HepG2 (cell line): ENCODE data around the gene RUNX2. TPM values are rescaled to one million over a fixed set of nuclear protein-coding genes. Genes with fewer than 3 reads are reported as not detected.

ENCODE experiments used
- ATAC-seq: fragments of 200-7000 bp; cut with Tn5 transposase; 3 replicates; pipeline ENCODE4 v1.9.1; 2020; ENCODE audit warnings: mild to moderate bottlenecking, moderate library complexity
- BruUV-seq: library from RNA; stranded (reverse); fragments of 400-500 nt; replicated peaks from 2 replicates; lab custom pipeline; 2021; lab: Mats Ljungman, UMichigan
- CTCF ChIA-PET: fragments of 300-600 bp; formaldehyde crosslinking; extraction: SDS; loops from one replicate; lab custom pipeline; 2021; ENCODE audit warnings: low total read pairs, inconsistent platforms, low intra/inter-chr PET ratio; lab: Yijun Ruan, JAX
- POLR2A ChIA-PET: fragments of 350-600 bp; sonication (Branson Sonifier 250); formaldehyde crosslinking; loops from one replicate; lab custom pipeline; 2020; ENCODE audit warnings: antibody characterized with exemption, inconsistent platforms; lab: Yijun Ruan, JAX
- DNase-seq: peaks from one replicate; pipeline ENCODE4 v3.0.0-alpha.2; 2015; ENCODE audit warnings: low spot score
- FAIRE-seq: peaks from 3 replicates; lab custom pipeline; 2011; peaks lifted over from hg19 to GRCh38; lab: Jason Lieb, UNC
- H2AFZ ChIP-seq: one replicate; pipeline ENCODE4 v1.6.1; 2011; ENCODE audit warnings: low read length, inconsistent platforms
- H3K27ac ChIP-seq: fragments of 300-600 bp; 3 replicates; pipeline ENCODE4 v1.8.0; 2011; ENCODE audit warnings: mixed run types, mild to moderate bottlenecking, mixed read lengths, low read length, inconsistent platforms; ENCODE audit not compliant: insufficient read depth; ENCODE audit errors: extremely low read length
- H3K27me3 ChIP-seq, 2 experiments: fragments of 200-600 bp in 1 of 2; 2 replicates in 1 of 2; 3 replicates in 1 of 2; pipeline versions ENCODE4 v1.6.0 to v1.8.0; 2011; ENCODE audit warnings: low read length in 2 of 2, mild to moderate bottlenecking in 2 of 2, moderate library complexity in 2 of 2, inconsistent platforms in 1 of 2; ENCODE audit not compliant: insufficient read depth in 2 of 2, control insufficient read depth in 1 of 2
- H3K36me3 ChIP-seq, 2 experiments: fragments of 200-600 bp in 1 of 2; replicated peaks in 1 of 2; 2 replicates in 1 of 2; 3 replicates in 1 of 2; pipeline versions ENCODE4 v1.5.1 to v1.8.0; 2011; ENCODE audit warnings: low read length in 2 of 2, inconsistent platforms in 1 of 2; ENCODE audit not compliant: insufficient read depth in 2 of 2, control insufficient read depth in 1 of 2
- H3K4me1 ChIP-seq: 2 replicates; pipeline ENCODE4 v1.5.1; 2012; ENCODE audit warnings: low read length, inconsistent platforms; ENCODE audit not compliant: insufficient read depth
- H3K4me2 ChIP-seq: 2 replicates; pipeline ENCODE4 v1.6.0; 2011; ENCODE audit warnings: low read depth, low read length, inconsistent platforms
- H3K4me3 ChIP-seq, 3 experiments: fragments of 200-600 bp in 1 of 3; sonication (generic), shearing (Covaris generic) in 1 of 3; replicated peaks in 1 of 3; 2 replicates each; pipeline ENCODE4 v1.5.1; 2011 to 2016; ENCODE audit warnings: low read length in 3 of 3, inconsistent platforms in 2 of 3, low read depth in 2 of 3, mild to moderate bottlenecking in 2 of 3, control low read depth in 1 of 3, mixed read lengths in 1 of 3; ENCODE audit not compliant: insufficient read depth in 1 of 3
- H3K79me2 ChIP-seq: one replicate; pipeline ENCODE4 v1.6.1; 2011; ENCODE audit warnings: low read length, inconsistent platforms; ENCODE audit not compliant: insufficient read depth
- H3K9ac ChIP-seq: 2 replicates; pipeline ENCODE4 v1.6.0; 2011; ENCODE audit warnings: mild to moderate bottlenecking, low read depth, low read length, inconsistent platforms; ENCODE audit not compliant: insufficient read depth
- H3K9me3 ChIP-seq: 2 replicates; pipeline ENCODE4 v1.5.1; 2012; ENCODE audit warnings: mild to moderate bottlenecking, low read length
- H4K20me1 ChIP-seq: 2 replicates; pipeline ENCODE4 v1.6.0; 2011; ENCODE audit warnings: inconsistent platforms, mild to moderate bottlenecking, low read length, moderate library complexity; ENCODE audit not compliant: insufficient read depth
- AKAP8 ChIP-seq: sonication (generic); formaldehyde crosslinking; IDR thresholded peaks from 2 replicates; pipeline ENCODE4 v1.5.1; 2020; ENCODE audit warnings: mild to moderate bottlenecking, missing genetic modification reagents
- CBX2 ChIP-seq, 2 experiments: fragments of 200-600 bp in 1 of 2; sonication (generic); formaldehyde crosslinking in 1 of 2; IDR thresholded peaks; 2 replicates each; pipeline versions ENCODE4 v1.7.0 to v1.8.1; 2018 to 2022; ENCODE audit warnings: low read depth in 2 of 2, low read length in 1 of 2, mild to moderate bottlenecking in 1 of 2, missing genetic modification reagents in 1 of 2
- CENPX ChIP-seq: sonication (generic); formaldehyde crosslinking; IDR thresholded peaks from 2 replicates; pipeline ENCODE4 v1.9.0; 2021; ENCODE audit warnings: mild to moderate bottlenecking, missing genetic modification reagents, moderate library complexity
- EZH2 ChIP-seq: conservative IDR thresholded peaks from 2 replicates; pipeline ENCODE4 v1.6.1; 2012; ENCODE audit warnings: mild to moderate bottlenecking, low read depth, low read length, moderate library complexity
- FOXK2 ChIP-seq: fragments of 450-650 bp; IDR thresholded peaks from 2 replicates; pipeline ENCODE4 v1.6.1; 2016
- HDAC6 ChIP-seq: fragments of 200-600 bp; sonication (generic); IDR thresholded peaks from 2 replicates; pipeline ENCODE4 v1.7.0; 2017; ENCODE audit warnings: mild to moderate bottlenecking, antibody characterized with exemption, low read length, low read depth
- KLF6 ChIP-seq: IDR thresholded peaks from 2 replicates; pipeline ENCODE4 v1.8.0; 2016; ENCODE audit warnings: missing biosample characterization, missing genetic modification reagents
- MTF1 ChIP-seq: sonication (generic); formaldehyde crosslinking; IDR thresholded peaks from 2 replicates; pipeline ENCODE4 v1.5.0; 2020; ENCODE audit warnings: missing genetic modification reagents
- NR3C1 ChIP-seq: sonication (generic); formaldehyde crosslinking; IDR thresholded peaks from 2 replicates; pipeline ENCODE4 v1.4.0; 2020; ENCODE audit warnings: missing genetic modification reagents
- RARG ChIP-seq: sonication (generic); formaldehyde crosslinking; IDR thresholded peaks from 2 replicates; pipeline ENCODE4 v1.4.0; 2020; ENCODE audit warnings: low read depth, mild to moderate bottlenecking, missing genetic modification reagents
- RBFOX2 ChIP-seq: fragments of 200-400 bp; formaldehyde crosslinking; IDR thresholded peaks from 2 replicates; pipeline ENCODE4 v1.6.1; 2017; ENCODE audit warnings: low read depth, mild to moderate bottlenecking, low read length
- ZBTB7A ChIP-seq: sonication (generic); formaldehyde crosslinking; IDR thresholded peaks from 2 replicates; pipeline ENCODE4 v1.8.0; 2022; ENCODE audit warnings: mild to moderate bottlenecking, missing genetic modification reagents
- ZNF430 ChIP-seq: sonication (generic); formaldehyde crosslinking; IDR thresholded peaks from 2 replicates; pipeline ENCODE4 v1.9.0; 2021; ENCODE audit warnings: mild to moderate bottlenecking, missing genetic modification reagents
- ZNF572 ChIP-seq: sonication (generic); formaldehyde crosslinking; IDR thresholded peaks from 2 replicates; pipeline ENCODE4 v1.5.1; 2020; ENCODE audit warnings: mild to moderate bottlenecking, missing genetic modification reagents
- ZNF598 ChIP-seq: sonication (generic); formaldehyde crosslinking; IDR thresholded peaks from 2 replicates; pipeline ENCODE4 v1.5.1; 2020; ENCODE audit warnings: mild to moderate bottlenecking, missing genetic modification reagents, borderline replicate concordance
- ZNF749 ChIP-seq: sonication (generic); formaldehyde crosslinking; IDR thresholded peaks from 2 replicates; pipeline ENCODE4 v1.8.0; 2022; ENCODE audit warnings: mild to moderate bottlenecking, missing genetic modification reagents, moderate library complexity, borderline replicate concordance
- ZNF772 ChIP-seq: sonication (generic); formaldehyde crosslinking; IDR thresholded peaks from 2 replicates; pipeline ENCODE4 v1.5.0; 2020; ENCODE audit warnings: mild to moderate bottlenecking, missing genetic modification reagents
- ZNF841 ChIP-seq: sonication (generic); formaldehyde crosslinking; IDR thresholded peaks from 2 replicates; pipeline ENCODE4 v1.8.1; 2023; ENCODE audit warnings: missing genetic modification reagents, borderline replicate concordance
- WGBS: methylation state at CpG from one replicate; pipeline ENCODE4 v1.1.6; 2017; ENCODE audit warnings: low lambda C conversion rate; 5-methylcytosine and 5-hydroxymethylcytosine counted together
- in situ Hi-C: cut with HindIII; loops from 2 replicates; pipeline ENCODE4 v1.10.0; 2017; ENCODE audit warnings: low pct_unique_long_range_greater_than_20kb; ENCODE audit not compliant: extremely low pct_ligation_motif_present
- intact Hi-C: fragments of 100-400 bp; cut with micrococcal nuclease; formaldehyde crosslinking; loops from one replicate; pipeline ENCODE4 v1.10.0; 2022; ENCODE audit not compliant: unreplicated experiment
- polyA plus RNA-seq, 8 experiments: library from polyadenylated mRNA; depleted of rRNA in 3 of 8; stranded (reverse) in 7 of 8; unstranded in 1 of 8; fragments of >200 nt; fragmentation: Illumina TruSeq in 4 of 8; extraction: Trizol in 4 of 8; gene quantifications; 2 replicates each; pipeline versions ENCODE4 v1.2.1 to v1.2.3, GENCODE V29; 2011 to 2016; ENCODE audit warnings: low read depth in 4 of 8, missing spikeins in 1 of 8, mixed read lengths in 1 of 8; ENCODE audit not compliant: insufficient read depth in 1 of 8
- total RNA-seq, 5 experiments: library from RNA; depleted of rRNA; stranded (reverse); fragments of >200 nt; fragmentation: Illumina TruSeq; extraction: Trizol; gene quantifications; 2 replicates each; pipeline ENCODE4 v1.2.3, GENCODE V29; 2016; ENCODE audit warnings: low read depth in 1 of 5
- TF ChIP-seq, protein P1 (sequence below): sonication (generic); formaldehyde crosslinking; IDR thresholded peaks from 2 replicates; pipeline ENCODE4 v1.5.0; 2020; ENCODE audit warnings: missing genetic modification reagents

Gene RUNX2
- total and polyA plus RNA-seq, 2 of the 13 experiments (the other 11 are each of a cell fraction or from before 2014, with no cell fraction given) = not detected

GRCh38 chr6:45302832-45303231, 25.3 kb upstream of the RUNX2 start:
- no peaks in the 10 kb centered on the region for H3K9me3 ChIP-seq
- H3K9ac ChIP-seq = no peak overlapping the region
- H3K4me2 ChIP-seq = no peak overlapping the region
- no peak overlapping the region for H2AFZ ChIP-seq
- FAIRE-seq = no peak
- CTCF ChIA-PET = no interaction called here
- H3K4me1 ChIP-seq = peaks cover 11% of the 10 kb centered on the region
- H3K4me3 ChIP-seq = no peak overlapping the region
- intact Hi-C loops (no loop called here), in situ Hi-C loops (no loop called here)
- H4K20me1 ChIP-seq = no peaks in the 10 kb centered on the region
- BruUV-seq = no TSS peak
- no peak for ATAC-seq
- no peaks in the 10 kb centered on the region for H3K79me2 ChIP-seq
- TF ChIP-seq KLF6 (CRISPR knock-in tag) = no peak
- TF ChIP-seq CBX2 (IDR thresholded peaks at IDR 0.05; ENCODE audit: low read depth, low read length) = no peak
- TF ChIP-seq CBX2 (CRISPR knock-in tag; IDR thresholded peaks at IDR 0.05; ENCODE audit: low read depth) = no peak
- TF ChIP-seq ZBTB7A (CRISPR knock-in tag) = no peak
- TF ChIP-seq CENPX (CRISPR knock-in tag) = no peak
- no peak for TF ChIP-seq RARG
- no peak for TF ChIP-seq RBFOX2
- TF ChIP-seq AKAP8 (CRISPR knock-in tag) = no peak
- TF ChIP-seq FOXK2 = no peak
- no peak for TF ChIP-seq ZNF572
- no peak for TF ChIP-seq MTF1
- TF ChIP-seq, protein P1, sequence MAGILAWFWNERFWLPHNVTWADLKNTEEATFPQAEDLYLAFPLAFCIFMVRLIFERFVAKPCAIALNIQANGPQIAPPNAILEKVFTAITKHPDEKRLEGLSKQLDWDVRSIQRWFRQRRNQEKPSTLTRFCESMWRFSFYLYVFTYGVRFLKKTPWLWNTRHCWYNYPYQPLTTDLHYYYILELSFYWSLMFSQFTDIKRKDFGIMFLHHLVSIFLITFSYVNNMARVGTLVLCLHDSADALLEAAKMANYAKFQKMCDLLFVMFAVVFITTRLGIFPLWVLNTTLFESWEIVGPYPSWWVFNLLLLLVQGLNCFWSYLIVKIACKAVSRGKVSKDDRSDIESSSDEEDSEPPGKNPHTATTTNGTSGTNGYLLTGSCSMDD (CRISPR knock-in tag) = no peak
- TF ChIP-seq ZNF841 (CRISPR knock-in tag) = no peak
- no peak for TF ChIP-seq NR3C1 (CRISPR knock-in tag)
- TF ChIP-seq ZNF749 (CRISPR knock-in tag) = no peak
- no peak for TF ChIP-seq HDAC6
- TF ChIP-seq ZNF772 = no peak
- no peak for TF ChIP-seq ZNF598 (CRISPR knock-in tag)
- TF ChIP-seq EZH2 = no peak
- TF ChIP-seq ZNF430 (CRISPR knock-in tag) = no peak
- no peak overlapping the region for H3K27ac ChIP-seq
- no peak for DNase-seq
- WGBS = 98% methylated on average over 3 of the region's 3 CpGs
- H3K27me3 ChIP-seq = no peaks in the 10 kb centered on the region
- POLR2A ChIA-PET = no interaction called here
- H3K36me3 ChIP-seq = no peaks in the 10 kb centered on the region
